NCI-H2107 treated with DMSO at 0.1 percent for 48 hours (cell line): Measurements from ENCODE around the gene DCLK1.
"Not testable (repeated sequence)": the region's sequence is repeated elsewhere in the genome, so short reads cannot be mapped to it uniquely, and the experiment has no call there.

Experiments used
- DNase-seq: peaks from one replicate; lab custom pipeline; 2025; ENCODE audit not compliant: unreplicated experiment; lab: John Stamatoyannopoulos, UW

DCLK1 gene

DNA sequence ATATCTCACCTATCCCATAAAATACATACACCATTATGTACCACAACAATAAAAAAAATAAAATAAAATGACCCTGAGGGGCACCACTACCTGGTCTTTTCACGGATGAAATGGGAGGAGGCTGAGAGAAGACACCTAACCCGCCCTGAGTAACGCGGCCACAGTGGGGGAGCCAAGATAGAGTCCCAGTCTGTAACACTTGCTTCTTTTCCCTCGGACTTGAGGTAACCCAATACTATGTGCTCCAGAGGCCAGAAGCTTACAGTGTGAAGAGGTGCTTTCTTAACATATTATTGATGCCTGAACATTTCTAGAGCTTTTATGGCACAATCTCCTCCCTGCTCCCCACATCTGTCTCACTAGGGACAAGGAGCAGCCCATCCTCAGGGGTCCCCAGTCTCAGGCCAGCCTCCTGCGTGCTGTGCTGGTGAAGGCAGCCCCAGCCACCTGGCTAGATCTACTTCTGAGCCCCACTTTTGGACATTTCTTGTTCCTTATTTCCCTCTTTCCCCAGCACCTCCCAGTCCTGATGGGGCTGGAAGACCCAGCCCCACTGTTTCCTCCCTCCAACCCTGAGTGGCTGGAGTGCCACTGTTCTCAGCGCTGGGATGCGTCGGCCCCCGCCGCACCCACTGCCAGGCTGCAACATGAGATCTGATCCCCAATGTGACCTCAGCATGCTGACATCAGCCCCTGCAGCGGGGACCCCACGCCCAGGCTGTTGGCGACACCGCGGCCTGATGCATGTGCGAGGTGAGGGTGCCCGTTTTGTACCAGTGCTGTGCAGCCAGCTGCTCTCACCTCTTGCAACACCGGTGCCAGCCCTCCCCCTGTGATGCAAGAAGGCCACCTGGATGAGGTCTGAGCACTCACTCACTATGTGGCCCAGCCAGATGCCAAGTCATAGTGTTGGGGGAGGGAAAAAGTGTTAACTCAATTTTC, 143.3 kb downstream of the DCLK1 start:
- peak; percentile 30 for DNase-seq

DNA sequence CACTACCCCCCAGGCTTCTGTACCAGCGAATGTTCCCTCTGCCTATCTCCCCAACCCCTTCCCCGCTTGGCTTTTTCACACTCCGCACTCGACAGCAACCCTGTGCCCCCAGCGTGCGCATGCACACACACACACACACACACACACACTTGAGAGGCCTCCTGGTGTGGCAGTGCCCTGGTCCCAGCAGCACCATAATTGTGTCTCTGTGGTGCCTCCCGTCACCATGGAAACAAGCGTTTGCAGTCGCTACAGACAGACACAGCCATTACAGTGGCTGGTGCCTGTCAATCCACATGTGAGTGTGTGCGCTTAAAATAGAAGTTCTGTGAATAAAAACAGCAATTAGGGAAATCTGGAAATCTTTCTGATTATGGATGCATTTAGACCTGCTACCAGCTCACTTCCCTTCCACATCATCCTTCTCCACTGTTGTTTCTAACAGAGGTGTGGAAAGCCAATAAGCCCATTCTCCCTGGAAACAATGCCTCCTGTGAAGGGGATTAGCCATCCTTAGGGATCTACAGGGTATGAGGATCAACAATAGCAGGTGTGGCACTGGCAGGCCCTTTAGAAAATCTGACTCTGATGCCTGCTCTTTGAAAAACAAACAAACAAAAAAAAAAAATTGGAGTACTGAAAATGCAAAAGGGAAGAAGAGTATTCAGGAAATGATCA, 146.3 kb downstream of the DCLK1 start:
- DNase-seq: peak; percentile 72

DNA sequence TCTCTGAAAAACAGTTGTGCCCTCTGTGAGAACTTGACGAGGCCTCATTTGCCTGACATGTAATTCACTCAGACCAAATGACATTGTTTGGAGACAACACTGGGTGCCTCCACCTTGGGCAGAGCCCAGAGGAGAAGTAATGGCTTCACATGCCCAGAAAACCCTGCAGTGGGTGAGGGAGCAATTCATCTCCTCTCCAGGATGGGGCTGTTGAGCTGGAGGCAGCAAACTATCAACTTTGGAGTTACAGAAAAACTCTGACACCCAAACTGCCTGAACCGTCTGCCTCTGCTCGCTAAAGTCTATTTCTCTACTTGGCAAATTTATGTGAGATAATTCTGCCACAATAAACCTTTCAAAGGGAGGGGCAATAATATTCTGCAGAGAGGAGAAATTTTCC, 146.9 kb downstream of the DCLK1 start:
- DNase-seq: no peak

DNA sequence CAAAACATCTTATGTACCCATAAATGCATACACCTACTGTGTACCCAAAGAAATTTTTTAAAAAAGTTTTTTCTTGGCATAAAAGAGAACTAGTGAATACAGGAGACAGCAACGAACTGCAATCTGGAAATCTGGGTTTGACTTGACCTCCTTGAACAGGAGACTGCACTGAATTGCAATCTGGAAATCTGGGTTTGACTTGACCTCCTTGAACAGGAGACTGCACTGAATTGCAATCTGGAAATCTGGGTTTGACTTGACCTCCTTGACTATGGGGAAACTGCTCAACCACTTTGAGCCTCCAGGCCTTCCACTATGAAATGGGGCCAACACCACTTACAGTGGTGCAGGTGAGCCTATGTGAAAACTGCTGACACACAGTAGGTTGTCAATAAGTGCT, 147.5 kb downstream of the DCLK1 start:
- DNase-seq: not testable (repeated sequence)

DNA sequence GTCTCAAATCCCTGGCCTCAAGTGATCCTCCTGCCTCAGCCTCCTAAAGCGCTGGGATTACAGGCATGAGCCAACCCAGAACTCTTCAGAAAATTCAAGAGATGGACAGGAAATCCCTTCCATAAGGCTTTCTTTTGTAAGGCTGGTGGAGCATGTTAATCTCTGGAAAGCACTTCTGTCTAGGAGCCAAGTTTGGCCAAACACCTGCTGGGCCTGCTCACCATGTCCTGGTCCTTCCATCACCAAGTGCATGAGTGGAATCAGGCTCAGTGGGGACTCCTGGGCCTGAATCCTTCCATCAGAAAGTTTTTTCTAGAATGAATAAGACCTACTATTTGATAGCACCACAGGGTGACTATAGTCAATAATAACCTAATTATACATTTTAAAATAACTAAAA, 148.0 kb downstream of the DCLK1 start:
- DNase-seq: no peak

DNA sequence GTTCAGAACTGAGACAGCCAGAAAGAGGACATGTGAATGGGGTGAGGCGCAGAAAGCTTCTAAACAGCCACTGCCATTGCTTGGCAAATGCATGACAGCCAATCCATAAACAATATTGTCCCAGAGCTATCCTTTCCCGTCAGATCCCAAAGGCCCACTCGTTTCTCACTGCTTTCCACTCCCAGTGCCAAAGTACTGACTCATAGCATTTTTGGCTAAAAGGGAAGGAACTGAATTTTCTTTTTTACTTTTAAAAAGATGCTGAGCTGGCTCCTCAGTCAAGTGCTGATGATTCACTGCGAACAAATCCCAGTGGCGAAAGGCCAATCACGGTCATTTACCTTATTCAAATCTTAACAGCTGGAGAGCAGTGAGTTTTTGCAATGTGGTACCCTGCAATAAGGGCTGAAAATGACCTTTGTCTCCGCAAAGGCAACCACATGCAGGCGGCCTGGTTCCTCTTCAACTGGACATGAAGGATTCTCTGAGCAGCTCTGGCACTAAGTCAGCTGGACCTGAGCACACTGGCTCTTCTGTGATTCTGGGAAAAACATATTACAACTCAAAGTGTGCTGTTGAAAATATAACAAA, 151.7 kb downstream of the DCLK1 start:
- DNase-seq: no peak

DNA sequence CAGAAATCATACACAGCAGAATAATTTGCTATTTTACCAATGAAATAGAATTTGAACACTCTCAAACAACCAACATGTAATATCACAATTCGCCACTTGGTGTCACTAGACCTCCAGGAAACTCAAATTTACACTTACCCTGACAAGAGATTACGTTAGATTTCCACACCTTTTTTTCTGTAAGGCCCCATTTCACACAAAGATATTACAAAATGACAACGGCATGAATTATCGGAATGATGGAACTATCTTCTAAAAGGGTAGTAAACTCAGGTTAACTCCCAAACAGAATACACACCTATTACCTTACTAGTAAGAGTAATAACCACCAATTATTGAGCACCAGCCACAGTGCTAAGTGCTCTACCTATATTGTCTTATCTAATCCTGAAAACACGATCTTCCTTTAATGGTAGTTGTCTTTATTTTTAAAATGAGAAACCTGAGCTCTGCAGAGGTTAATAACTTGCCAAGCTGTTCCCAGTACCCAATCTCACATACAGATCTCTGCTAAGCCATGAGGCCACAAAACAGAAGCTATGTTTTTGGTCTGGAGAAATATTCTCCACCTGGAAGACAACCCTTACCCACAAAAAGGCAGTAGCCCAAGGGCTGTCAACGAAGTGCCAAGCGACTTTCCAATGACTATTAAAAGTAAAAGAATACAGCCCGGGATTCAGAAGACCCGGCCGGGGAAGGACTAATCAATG, 152.4 kb downstream of the DCLK1 start:
- peak; percentile 19 for DNase-seq

DNA sequence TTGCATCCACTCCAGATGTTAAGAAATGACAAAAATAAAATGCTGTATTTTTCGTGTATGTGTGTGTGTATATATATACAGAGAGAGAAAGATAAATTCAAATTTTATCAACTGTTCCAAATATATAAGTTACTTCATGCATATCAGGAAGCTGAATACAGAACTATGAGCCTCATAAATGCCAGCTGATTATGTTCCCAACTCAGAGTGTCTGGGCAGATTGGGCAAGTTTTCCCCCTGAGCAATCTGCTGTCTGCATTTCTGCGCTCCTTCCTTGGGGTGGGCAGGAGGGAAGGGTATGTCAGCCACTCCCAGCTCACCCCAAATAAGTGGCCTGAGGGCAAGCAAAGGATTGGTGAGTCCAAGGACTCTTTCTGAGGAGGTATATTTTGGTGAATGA, 154.1 kb downstream of the DCLK1 start:
- DNase-seq: no peak

DNA sequence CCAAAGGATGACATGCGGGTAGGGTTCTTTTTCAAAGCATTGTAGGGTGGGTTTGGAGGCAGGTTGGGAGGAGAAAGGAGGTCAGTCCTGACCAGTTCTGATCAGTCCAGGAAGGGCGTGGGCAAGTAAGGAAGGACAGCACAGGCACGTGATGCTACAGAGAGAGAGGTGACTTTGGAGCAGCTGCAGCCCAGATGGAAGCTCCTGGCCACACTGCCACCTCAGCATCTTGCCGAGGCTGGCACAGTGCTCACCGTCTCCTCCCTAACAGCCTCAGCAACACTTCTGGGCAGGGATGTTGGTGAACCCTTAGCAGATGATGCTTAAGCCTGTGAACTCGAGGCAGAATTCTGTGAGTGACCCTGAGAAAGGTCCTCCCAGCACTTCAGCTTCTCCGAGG, 155.1 kb downstream of the DCLK1 start:
- DNase-seq: no peak

DNA sequence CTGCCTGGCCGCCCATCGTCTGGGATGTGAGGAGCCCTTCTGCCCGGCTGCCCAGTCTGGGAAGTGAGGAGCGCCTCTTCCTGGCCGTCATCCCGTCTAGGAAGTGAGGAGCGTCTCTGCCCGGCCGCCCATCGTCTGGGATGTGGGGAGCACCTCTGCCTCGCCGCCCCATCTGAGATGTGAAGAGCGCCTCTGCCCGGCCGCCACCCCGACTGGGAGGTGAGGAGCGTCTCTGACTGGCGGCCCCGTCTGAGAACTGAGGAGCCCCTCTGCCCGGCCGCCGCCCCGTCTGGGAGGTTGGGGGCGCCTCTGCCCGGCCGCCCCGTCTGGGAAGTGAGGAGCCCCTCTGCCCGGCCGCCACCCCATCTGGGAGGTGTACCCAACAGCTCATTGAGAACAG, 164.2 kb downstream of the DCLK1 start:
- not testable (repeated sequence) for DNase-seq

DNA sequence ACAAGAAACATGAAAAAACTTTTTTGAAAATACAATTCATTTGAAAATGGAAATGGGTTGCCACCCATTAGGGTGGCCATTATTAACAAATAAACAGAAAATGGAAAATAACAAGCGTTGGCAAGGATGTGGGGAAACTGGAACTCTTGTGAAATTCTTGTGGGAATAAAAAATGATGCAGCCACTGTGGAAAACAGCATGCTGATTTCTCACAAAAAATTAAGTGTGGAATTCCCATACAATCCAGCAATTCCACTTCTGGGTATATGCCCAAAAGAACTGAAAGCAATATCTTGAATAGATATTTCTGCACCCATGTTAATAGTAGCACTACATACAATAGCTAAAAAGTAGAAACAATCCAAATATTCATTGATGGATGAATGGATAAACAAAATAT, 165.2 kb downstream of the DCLK1 start:
- no peak for DNase-seq

DNA sequence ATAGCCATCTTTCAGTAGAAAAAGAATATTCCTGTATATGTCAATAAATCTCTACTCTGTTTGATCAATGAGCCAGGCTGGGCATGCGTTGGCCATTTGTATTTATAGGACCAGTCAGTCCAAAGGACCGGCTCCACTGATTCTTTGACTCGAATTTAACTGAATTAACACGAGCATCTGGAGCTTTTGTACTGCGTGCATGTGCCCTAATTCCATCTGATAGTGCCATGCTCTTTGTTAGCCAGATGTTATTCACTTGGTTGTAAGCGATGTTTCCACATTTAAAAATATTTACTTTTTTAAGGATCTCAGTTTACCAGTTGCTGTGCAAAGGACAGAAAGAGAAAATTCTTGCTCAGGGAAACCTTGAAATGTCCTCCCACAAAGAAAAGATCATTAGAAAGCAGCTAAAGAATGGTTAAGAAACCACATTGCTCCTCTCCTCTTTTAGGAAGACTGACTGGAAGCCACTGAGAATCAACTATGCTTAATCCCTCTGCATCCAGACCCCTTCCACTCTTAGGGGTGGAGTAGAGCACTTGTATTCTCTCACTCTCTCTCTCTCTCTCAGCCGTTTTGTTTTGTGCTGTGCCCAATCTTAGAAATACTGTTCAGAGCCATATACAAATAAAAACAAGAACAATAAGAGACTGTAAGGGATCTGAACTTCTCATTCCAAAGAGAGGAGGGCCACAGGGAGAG, 165.8 kb downstream of the DCLK1 start:
- no peak for DNase-seq

DNA sequence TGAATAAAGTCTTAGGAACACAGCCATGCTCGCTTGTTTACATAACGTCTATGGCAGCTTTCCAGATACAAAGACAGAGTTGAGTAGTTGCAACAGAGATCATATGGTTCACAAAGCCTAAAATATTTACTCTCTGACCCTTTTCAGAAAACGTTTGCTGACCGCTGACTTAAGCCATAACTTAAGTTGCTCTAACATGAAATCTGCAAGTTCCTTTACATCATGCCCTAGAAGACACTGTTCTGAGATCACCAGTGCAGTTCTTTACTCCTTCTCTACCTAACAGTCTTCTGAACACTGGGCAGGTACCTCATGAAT, 166.4 kb downstream of the DCLK1 start:
- DNase-seq: no peak

DNA sequence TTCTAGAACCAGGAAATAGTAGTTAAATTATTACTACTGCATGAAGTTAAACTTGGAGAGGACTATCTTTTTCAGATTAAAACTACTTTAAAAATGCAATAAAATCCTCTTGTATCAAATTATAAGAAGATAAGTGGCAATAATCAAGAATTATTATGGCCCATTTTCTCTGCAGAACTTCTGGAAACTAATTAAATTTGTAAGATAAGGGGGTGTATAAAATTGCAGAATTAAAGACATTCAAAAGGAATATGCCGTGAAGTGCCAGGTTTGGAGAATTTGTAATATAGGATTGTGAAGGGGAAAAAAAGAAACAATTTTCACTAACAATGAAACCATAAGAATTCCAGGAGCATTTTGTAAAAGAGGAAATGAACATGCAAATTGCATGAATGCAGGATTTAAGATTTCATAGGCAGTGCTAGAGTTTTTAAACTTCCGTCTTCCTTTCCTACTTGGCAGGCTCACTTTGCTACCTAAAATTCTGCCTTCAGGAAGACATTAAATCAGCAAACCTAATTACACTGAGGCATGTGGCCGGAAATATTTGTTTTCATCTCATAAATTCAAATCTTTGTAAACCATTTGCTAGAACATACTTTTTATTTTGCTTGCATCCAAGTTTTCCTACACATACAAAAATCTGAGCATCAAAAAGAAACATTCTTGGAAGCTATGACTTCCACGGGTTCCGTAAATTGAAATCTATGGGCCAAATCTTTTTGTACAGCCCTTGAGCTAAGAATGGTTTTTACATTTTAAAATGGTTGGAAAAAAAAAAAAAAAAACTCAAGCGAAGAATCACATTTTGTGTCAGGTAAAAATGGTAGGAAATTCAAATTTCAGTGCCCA, 166.9 kb downstream of the DCLK1 start:
- DNase-seq: no peak

DNA sequence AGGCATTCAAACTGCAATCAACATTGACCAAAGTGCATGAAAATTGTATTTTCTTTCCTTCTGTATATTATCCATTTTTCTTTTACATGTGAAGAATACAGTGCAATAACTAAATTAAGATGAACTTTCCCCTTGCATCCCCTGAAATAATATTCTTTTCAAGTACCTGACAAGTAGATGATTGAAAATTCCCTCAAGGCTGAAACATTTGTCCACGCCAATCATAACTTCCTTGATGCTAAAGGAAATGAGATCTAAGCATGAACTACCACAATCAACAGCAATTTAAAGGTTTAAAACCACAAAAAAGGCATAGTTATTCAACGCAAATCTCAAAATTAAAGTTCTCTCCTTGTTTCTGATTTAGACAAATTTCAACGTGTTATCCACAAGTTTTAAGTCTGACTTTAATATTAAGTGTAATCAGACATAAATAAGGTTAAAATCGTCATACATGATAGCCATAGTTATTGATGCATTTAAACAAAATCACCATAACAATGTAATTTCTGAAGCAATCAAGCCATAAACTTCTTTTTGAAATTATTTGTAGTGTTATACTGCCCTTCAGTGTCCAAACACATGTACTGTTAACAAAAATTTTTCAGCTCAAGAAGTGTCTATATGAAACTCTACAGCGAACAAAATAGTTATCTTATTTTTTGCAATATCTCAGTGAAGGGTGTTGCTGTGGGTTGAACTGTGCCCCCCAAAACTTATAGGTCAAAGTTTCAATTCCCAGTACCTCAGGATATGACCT, 169.5 kb downstream of the DCLK1 start:
- no peak for DNase-seq

DNA sequence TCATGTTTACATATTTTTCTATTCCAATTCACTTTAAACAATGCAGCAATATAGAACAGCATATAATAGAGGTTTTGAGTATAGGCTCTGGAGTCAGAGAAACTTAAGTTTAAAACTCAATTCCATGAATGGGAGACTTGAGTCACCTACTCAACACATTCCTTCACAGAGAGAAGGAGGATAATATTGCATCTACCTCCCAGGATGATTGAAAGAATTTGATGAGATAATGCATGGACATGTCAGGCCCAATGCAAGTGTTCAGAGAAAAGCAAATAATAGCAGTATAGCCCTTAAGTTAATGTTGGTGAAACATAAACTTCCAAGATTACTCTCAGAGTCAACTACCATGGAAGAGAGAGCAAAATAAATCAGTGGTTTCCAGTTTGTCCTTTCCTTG, 170.2 kb downstream of the DCLK1 start:
- DNase-seq: no peak

DNA sequence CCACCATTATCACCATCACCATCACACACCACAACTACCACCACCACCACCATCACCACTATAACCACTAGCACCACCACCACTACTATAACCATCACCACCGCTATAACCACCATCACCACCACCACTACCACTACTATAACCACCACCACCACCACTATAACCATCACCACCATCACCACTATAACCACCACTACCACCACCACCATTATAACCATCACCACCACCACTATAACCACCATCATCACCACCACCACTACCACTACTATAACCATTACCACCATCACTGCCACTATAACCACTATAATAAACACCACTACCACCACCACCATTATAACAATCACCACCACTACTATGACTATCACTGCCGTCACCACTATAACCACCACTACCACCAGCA, 173.2 kb downstream of the DCLK1 start:
- DNase-seq: no peak

DNA sequence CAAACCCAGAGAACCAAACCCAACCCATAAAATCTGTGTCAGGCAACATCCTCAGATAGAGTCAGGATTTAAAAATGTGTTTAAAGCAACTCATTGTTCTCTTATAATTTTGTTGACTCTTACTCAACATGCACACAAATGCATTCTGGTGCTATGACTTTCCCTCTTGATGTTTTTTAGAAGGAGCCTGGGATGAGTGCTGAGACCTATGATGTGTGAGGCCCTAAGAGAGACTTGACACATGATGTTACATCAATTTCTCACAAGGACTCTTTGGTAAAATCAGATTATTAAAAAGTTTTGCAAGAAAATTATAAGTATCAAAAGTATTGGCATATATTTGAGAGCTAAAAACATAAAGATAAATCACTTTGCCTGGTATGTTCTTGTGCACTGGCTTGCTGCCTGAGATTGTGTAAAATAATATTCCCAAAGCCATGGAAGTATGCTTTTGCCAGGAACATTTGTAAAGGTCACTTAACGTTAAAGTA, 173.9 kb downstream of the DCLK1 start:
- DNase-seq: no peak

DNA sequence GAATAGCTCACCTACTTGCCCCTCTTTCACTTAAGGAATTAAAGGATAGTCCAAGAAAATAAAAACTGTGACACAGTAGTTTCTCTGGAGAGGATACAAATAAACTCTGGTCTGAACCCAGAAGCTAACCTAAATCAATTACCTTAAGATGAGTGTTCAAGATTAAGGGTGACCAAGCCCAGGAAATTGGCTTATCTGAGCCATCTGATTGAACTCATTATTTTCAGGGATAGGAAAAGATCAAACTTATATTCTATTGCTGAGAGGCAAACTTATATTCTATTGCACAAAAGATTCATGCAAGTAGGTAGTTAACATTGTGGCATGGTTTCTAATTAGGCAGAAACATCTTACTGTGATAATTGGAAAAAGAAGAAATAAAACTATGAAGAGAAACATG, 175.1 kb downstream of the DCLK1 start:
- DNase-seq: no peak
